Suprapubic skin (tissue), 4 donors: ENCODE results near the gene TGFBR2. TPM values are rescaled to one million over a fixed set of nuclear protein-coding genes. Genes with fewer than 3 reads are reported as not detected.

Experiments
- DNase-seq, 2 donors: peaks; one replicate each; pipeline ENCODE4 v3.0.0-alpha.2; 2019; ENCODE audit warnings: low spot score in 2 of 2
- H3K27ac ChIP-seq: fragments of 200-600 bp; sonication (generic); one replicate; pipeline ENCODE4 v1.5.1; 2019
- H3K27me3 ChIP-seq: fragments of 200-600 bp; sonication (generic); one replicate; pipeline ENCODE4 v1.5.1; 2019
- H3K36me3 ChIP-seq: fragments of 200-600 bp; sonication (generic); one replicate; pipeline ENCODE4 v1.5.1; 2019
- H3K4me1 ChIP-seq: fragments of 200-600 bp; sonication (generic); one replicate; pipeline ENCODE4 v1.5.1; 2019
- H3K4me3 ChIP-seq: fragments of 200-600 bp; sonication (generic); one replicate; pipeline ENCODE4 v1.5.1; 2019; ENCODE audit warnings: mild to moderate bottlenecking
- H3K9me3 ChIP-seq: fragments of 200-600 bp; sonication (generic); one replicate; pipeline ENCODE4 v1.5.1; 2019
- CTCF ChIP-seq, 2 donors: fragments of 200-600 bp in 1 of 2; fragments of 450-650 bp in 1 of 2; sonication (generic) in 1 of 2; IDR thresholded peaks; one replicate each; pipeline ENCODE4 v1.5.1; 2016 to 2019; ENCODE audit warnings: antibody characterized with exemption in 2 of 2, mild to moderate bottlenecking in 1 of 2, moderate library complexity in 1 of 2
- EP300 ChIP-seq: sonication (generic); formaldehyde crosslinking; IDR thresholded peaks from one replicate; pipeline ENCODE4 v1.6.1; 2017; ENCODE audit warnings: antibody characterized with exemption
- POLR2A ChIP-seq, 2 donors: fragments of 450-650 bp; IDR thresholded peaks; one replicate each; pipeline ENCODE4 v1.6.1; 2017; ENCODE audit warnings: antibody characterized with exemption in 2 of 2, mild to moderate bottlenecking in 2 of 2, moderate library complexity in 2 of 2
- POLR2AphosphoS5 ChIP-seq, 3 donors: sonication (generic); formaldehyde crosslinking; IDR thresholded peaks; one replicate each; pipeline ENCODE4 v1.6.1; 2017; ENCODE audit warnings: antibody characterized with exemption in 3 of 3
- WGBS: methylation state at CpG from one replicate; pipeline ENCODE4 v1.1.5; 2018; 5-methylcytosine and 5-hydroxymethylcytosine counted together
- total RNA-seq, 4 donors: library from RNA; depleted of rRNA; stranded (reverse); fragments of >200 nt; gene quantifications; one replicate each; pipeline ENCODE4 v1.1.0, GENCODE V29; 2016

Gene TGFBR2
- total RNA-seq, 4 donors from 2014 or later = 63.7 to 84.3 (median 83.3) TPM

GRCh38 chr3:30611613-30612436 is 5.4 kb downstream of the TGFBR2 start:
- no peaks in the 10 kb centered on the region for H3K36me3 ChIP-seq
- TF ChIP-seq POLR2A (IDR thresholded peaks at IDR 0.05) = no peak
- no peak for TF ChIP-seq CTCF (IDR thresholded peaks at IDR 0.05)
- H3K27me3 ChIP-seq = no peaks in the 10 kb centered on the region
- no peak overlapping the region for H3K27ac ChIP-seq
- no peak for DNase-seq
- H3K4me1 ChIP-seq = peaks cover 72% of the 10 kb centered on the region
- H3K4me3 ChIP-seq = peak overlapping the region; percentile 86
- 61% methylated on average over 6 of the region's 7 CpGs for WGBS
- H3K9me3 ChIP-seq = no peaks in the 10 kb centered on the region

- no peak for DNase-seq
- H3K4me1 ChIP-seq = peaks cover 72% of the 10 kb centered on the region
- H3K27me3 ChIP-seq = no peaks in the 10 kb centered on the region
- no peak for TF ChIP-seq CTCF (IDR thresholded peaks at IDR 0.05)
- TF ChIP-seq EP300 = no peak
- 35% methylated on average over 3 of the region's 3 CpGs for WGBS
- no peaks in the 10 kb centered on the region for H3K36me3 ChIP-seq
- no peaks in the 10 kb centered on the region for H3K9me3 ChIP-seq
- no peak overlapping the region for H3K27ac ChIP-seq
- peak overlapping the region; percentile 86 for H3K4me3 ChIP-seq
These were observed 6.2 kb downstream of the TGFBR2 start for GRCh38 chr3:30612437-30613132.

GRCh38 chr3:30613133-30613825 is 6.9 kb downstream of the TGFBR2 start:
- H3K4me3 ChIP-seq = peak overlapping the region; percentile 86

GRCh38 chr3:30614373-30614772 is 8.0 kb downstream of the TGFBR2 start:
- Histone ChIP-seq H3K4me3 (no peak overlapping the region), H3K36me3 (no peaks in the 10 kb centered on the region), H3K27me3 (no peaks in the 10 kb centered on the region), H3K9me3 (no peaks in the 10 kb centered on the region), H3K4me1 (peaks cover 64% of the 10 kb centered on the region), H3K27ac (no peak overlapping the region)
- no peak for DNase-seq
- WGBS = 49% methylated on average over 4 of the region's 4 CpGs
- TF ChIP-seq POLR2AphosphoS5 (IDR thresholded peaks at IDR 0.05) (no peak), POLR2A (IDR thresholded peaks at IDR 0.05) (no peak), EP300 (no peak), CTCF (IDR thresholded peaks at IDR 0.05) (no peak)

More at GRCh38 chr3:30613133-30613825, 6.9 kb downstream of the TGFBR2 start:
- no peak overlapping the region for H3K27ac ChIP-seq
- no peak for DNase-seq
- no peaks in the 10 kb centered on the region for H3K27me3 ChIP-seq
- 76% methylated on average over 3 of the region's 3 CpGs for WGBS
- H3K36me3 ChIP-seq = no peaks in the 10 kb centered on the region
- TF ChIP-seq POLR2AphosphoS5 (IDR thresholded peaks at IDR 0.05) = no peak
- TF ChIP-seq CTCF (IDR thresholded peaks at IDR 0.05) = no peak
- no peak for TF ChIP-seq POLR2A (IDR thresholded peaks at IDR 0.05)
- peaks cover 67% of the 10 kb centered on the region for H3K4me1 ChIP-seq
- H3K9me3 ChIP-seq = no peaks in the 10 kb centered on the region

- no peak for DNase-seq
- Histone ChIP-seq H3K27me3 (no peaks in the 10 kb centered on the region), H3K36me3 (no peaks in the 10 kb centered on the region), H3K4me1 (peaks cover 64% of the 10 kb centered on the region), H3K9me3 (no peaks in the 10 kb centered on the region), H3K27ac (no peak overlapping the region), H3K4me3 (no peak overlapping the region)
- TF ChIP-seq EP300 (no peak), POLR2A (IDR thresholded peaks at IDR 0.05) (no peak), CTCF (IDR thresholded peaks at IDR 0.05) (no peak), POLR2AphosphoS5 (IDR thresholded peaks at IDR 0.05) (no peak)
- WGBS = 83% methylated on average over 1 of the region's 1 CpG
These were observed 8.5 kb downstream of the TGFBR2 start for GRCh38 chr3:30614943-30615342.
